NCI-H2107 treated with DMSO at 0.1 percent for 48 hours (cell line): ENCODE measurements around the gene CDC42BPB.

Experiments
- DNase-seq: peaks from one replicate; lab custom pipeline; 2025; ENCODE audit not compliant: unreplicated experiment; lab: John Stamatoyannopoulos, UW

The CDC42BPB gene

GRCh38 chr14:102883089-102883541 lies 174.2 kb downstream of the CDC42BPB start:
- no peak for DNase-seq
